AG10803 (cell line): ENCODE measurements around the gene OAS1.

Experiments
- DNase-seq: peaks from one replicate; pipeline ENCODE4 v3.0.0; 2010; ENCODE audit warnings: low read depth
- H3K4me3 ChIP-seq: 2 replicates; pipeline ENCODE4 v1.5.1; 2011; ENCODE audit warnings: mild to moderate bottlenecking, low read length, control low read depth
- TF ChIP-seq, protein P1 (sequence below): conservative IDR thresholded peaks from 2 replicates; pipeline ENCODE4 v1.5.1; 2011; ENCODE audit warnings: mild to moderate bottlenecking, low read length, control low read depth, inconsistent platforms

The OAS1 gene

DNA sequence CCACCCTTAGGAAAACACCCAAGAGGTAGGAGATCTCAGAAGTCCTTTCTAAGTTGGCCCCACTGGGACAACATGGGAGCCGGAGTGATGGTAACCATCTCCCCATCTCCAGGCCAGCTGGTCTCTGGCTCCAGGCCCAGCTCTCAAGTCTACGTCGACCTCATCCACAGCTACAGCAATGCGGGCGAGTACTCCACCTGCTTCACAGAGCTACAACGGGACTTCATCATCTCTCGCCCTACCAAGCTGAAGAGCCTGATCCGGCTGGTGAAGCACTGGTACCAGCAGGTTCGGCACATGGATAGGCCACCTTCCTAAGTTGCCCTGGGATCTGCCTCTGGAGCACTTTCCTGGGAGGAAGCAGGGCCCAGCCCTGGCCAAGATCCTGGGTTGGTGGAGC is 60.5 kb downstream of the OAS1 start:
- DNase-seq = no peak
- TF ChIP-seq, protein P1, sequence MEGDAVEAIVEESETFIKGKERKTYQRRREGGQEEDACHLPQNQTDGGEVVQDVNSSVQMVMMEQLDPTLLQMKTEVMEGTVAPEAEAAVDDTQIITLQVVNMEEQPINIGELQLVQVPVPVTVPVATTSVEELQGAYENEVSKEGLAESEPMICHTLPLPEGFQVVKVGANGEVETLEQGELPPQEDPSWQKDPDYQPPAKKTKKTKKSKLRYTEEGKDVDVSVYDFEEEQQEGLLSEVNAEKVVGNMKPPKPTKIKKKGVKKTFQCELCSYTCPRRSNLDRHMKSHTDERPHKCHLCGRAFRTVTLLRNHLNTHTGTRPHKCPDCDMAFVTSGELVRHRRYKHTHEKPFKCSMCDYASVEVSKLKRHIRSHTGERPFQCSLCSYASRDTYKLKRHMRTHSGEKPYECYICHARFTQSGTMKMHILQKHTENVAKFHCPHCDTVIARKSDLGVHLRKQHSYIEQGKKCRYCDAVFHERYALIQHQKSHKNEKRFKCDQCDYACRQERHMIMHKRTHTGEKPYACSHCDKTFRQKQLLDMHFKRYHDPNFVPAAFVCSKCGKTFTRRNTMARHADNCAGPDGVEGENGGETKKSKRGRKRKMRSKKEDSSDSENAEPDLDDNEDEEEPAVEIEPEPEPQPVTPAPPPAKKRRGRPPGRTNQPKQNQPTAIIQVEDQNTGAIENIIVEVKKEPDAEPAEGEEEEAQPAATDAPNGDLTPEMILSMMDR = no peak

GRCh38 chr12:112967858-112968257 is 61.1 kb downstream of the OAS1 start:
- TF ChIP-seq, protein P1 = no peak
- no peak for DNase-seq
- H3K4me3 ChIP-seq = no peak overlapping the region

More for the DNA sequence above, 60.5 kb downstream of the OAS1 start:
- no peak overlapping the region for H3K4me3 ChIP-seq
